GM18858 (cell line): Measurements from ENCODE around the gene POMP.
"Not testable (repeated sequence)": the region's sequence is repeated elsewhere in the genome, so short reads cannot be mapped to it uniquely, and the experiment has no call there.

Experiments used
- ATAC-seq: cut with Tn5 transposase; IDR thresholded peaks from one replicate; pipeline ENCODE4 v1.9.1; 2021; ENCODE audit not compliant: unreplicated experiment

POMP gene

DNA sequence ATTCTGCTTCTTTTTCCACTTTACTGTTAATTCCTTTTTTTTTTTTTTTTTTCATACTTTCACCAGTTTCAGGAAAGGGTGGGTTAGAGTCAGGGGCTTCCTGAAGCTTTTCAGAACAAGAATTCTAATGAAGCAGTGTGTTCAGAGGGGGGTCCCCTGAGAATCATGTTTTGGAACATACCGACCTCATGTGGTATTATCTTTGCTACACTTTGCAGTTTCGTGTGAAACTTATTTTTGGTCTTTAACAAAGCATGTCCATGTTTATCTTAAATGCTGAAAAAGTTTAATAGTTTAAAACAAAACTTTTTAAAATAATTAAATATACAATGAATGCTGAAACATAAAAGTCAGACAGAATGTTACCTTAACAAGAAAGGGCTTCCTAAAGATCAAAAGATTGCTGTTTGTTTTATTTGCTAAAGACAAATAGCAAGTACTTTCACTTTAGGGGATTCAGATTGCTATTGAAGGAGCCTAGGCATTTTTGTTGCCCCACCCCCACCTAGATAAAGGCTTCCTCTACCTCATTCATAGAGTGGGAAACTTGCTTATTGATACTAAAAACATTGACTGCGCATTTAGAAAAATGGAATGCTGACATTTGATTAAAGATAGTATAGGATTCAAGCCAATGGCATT is 21.1 kb upstream of the POMP start:
- no peak for ATAC-seq

DNA sequence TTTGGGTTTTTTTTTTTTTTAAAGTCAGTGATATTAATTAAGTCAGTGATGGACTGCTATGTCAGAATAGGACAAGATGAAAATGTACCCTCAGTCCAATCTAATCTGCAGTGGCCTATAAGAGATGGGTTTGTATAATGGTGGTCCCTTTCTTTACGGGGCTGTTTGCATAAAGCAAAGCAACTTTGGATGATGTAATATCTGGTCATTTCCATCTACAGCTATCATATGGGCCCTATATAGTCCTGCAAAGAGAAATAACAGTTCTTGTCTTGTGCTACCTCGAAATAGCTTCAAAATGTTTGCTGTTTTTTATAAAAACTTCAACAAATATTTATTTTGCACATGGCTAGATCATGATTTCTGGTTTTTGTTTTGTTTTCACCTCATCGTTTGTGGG is 20.2 kb upstream of the POMP start:
- ATAC-seq: no peak

GRCh38 chr13:28640861-28641599 is 17.9 kb upstream of the POMP start:
- no peak for ATAC-seq

GRCh38 chr13:28641600-28641926 is 17.4 kb upstream of the POMP start:
- ATAC-seq: peak; percentile 70

- ATAC-seq: no peak
Measured at GRCh38 chr13:28650284-28650683, 8.6 kb upstream of the POMP start.

DNA sequence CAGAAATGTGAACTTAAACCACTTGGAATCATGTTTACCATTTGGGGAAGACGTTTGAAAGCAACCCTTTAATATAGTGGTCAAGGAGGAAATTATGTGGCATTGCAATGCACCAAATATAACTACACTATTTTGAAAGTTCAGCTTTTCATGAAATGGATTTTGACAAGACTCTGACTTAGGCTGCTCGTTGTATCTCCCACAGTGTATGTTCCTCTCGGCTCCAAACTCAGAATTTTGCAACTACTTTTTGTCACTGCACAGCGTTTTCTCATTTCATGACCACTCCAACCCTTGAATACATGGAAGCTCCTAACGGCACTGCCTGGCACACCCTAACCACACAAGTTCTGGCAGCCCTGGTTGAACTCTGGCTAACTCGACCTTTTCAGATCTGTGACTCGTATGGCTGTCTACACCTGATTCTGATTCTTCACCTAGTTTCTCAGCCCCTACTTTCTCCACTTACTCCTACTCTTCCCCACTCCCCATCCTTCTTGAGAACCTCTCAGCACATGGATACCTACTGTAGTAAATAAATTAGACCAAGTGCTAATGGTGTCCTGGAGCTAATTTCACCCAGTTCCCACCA is 7.0 kb upstream of the POMP start:
- no peak for ATAC-seq

DNA sequence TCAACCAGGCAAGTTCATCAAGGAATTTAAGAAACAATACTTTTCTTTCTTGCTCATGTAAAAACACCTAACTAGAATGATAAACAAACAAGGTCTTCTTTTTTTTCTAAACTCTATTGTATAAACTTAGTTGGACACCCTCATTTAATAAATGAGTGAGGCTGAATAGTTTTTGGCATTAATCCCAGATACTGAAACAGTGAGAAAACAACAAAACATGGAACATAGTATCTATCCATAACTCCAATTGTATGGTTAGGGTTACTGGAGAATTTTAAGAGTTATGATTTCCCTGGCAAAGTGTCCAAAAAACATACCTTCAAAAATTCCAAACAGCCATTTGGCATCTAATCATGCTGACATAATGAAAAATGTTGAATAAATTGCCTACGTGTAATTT is 5.8 kb upstream of the POMP start:
- ATAC-seq: no peak

GRCh38 chr13:28654276-28654675 is 4.7 kb upstream of the POMP start:
- no peak for ATAC-seq

GRCh38 chr13:28655561-28655960 is 3.4 kb upstream of the POMP start:
- ATAC-seq: no peak

- ATAC-seq: peak; percentile 30
Measured at GRCh38 chr13:28657784-28658538, 969 bp upstream of the POMP start.

DNA sequence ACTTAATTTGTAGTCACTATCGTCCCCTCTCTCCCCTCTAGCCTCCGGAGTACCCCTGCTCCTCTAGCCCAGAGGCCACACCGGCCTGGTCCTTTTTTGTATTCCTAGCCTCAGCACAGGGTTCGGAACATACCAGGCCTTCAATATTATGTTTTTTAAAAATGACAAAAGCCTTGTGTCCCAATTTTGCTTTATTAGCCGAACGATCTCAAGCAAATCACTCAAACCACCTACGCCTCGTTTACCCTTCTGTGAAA is 463 bp upstream of the POMP start:
- ATAC-seq: peak; percentile 10

DNA sequence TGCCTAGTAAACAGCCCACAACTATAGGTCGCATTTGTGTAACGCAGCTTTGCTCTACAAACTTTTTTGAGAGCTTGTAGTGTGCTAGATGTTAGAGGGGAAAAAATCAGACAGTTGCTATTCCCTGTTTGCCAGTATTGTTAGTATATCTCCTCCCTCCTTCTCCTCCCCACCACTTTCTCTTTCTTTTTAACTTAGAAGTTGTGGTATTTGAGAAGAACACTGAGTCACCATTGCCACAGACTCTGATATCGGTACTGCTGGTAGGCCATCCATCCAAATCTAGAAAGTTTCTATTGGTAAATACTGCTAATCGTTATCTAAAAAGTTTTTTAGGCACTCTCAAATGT is 666 bp downstream of the POMP start:
- ATAC-seq: peak; percentile 21

- ATAC-seq: no peak
Measured at GRCh38 chr13:28666897-28667488, 8.1 kb downstream of the POMP start.

GRCh38 chr13:28671126-28671792 is 12.3 kb downstream of the POMP start:
- ATAC-seq: no peak

- no peak for ATAC-seq
Measured at GRCh38 chr13:28678809-28679208, 19.9 kb downstream of the POMP start.

GRCh38 chr13:28679628-28680027 is 20.7 kb downstream of the POMP start:
- ATAC-seq: no peak

DNA sequence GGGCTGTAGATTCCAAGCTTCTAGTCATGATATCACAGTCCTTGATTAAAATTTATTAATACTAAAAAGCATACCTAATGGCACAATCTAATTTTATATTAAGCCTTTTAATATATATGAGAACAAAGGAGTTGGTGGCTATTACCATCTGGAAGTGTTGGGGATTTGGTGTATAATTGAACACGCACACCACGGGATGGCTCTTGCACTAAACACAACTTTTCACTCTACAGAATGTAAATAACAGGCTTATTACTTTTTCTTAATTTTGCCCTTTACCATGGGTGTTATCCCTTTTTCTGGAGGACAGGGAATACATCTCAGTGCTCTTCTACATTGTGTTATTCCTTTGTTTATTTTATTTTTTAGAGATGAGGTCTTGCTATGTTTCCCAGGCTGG is 21.6 kb downstream of the POMP start:
- no peak for ATAC-seq

- not testable (repeated sequence) for ATAC-seq
Measured at GRCh38 chr13:28683169-28683568, 24.2 kb downstream of the POMP start.

GRCh38 chr13:28684257-28684656 is 25.3 kb downstream of the POMP start:
- no peak for ATAC-seq

GRCh38 chr13:28685114-28685513 is 26.2 kb downstream of the POMP start:
- ATAC-seq: no peak

GRCh38 chr13:28685892-28686291 is 27.0 kb downstream of the POMP start:
- ATAC-seq: no peak
